ENCODE data around the gene ATAD5.

DNA sequence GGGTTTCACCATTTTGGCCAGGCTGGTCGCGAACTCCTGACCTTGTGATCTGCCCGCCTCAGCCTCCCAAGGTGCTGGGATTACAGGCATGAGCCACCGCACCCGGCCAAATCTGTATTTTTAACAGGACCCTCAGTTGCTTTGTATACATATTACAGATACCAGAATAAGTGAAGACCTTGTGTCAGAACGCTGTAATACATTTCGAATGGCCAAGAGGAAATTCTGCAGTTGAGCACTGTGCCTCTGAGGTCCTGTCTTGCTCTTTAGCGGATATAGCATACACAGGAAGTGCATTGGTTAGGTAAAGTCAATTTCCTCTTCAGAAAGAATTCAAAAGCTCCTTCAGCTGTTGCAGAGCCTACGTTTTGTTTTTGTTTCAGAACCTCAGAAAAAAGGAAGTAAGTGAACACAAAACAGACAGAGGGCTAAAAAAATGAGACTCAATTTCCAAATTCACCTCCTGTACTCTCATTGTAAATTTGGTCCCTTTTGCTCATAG lies 22.9 kb upstream of the ATAD5 start:
- TF ChIP-seq, protein P1, sequence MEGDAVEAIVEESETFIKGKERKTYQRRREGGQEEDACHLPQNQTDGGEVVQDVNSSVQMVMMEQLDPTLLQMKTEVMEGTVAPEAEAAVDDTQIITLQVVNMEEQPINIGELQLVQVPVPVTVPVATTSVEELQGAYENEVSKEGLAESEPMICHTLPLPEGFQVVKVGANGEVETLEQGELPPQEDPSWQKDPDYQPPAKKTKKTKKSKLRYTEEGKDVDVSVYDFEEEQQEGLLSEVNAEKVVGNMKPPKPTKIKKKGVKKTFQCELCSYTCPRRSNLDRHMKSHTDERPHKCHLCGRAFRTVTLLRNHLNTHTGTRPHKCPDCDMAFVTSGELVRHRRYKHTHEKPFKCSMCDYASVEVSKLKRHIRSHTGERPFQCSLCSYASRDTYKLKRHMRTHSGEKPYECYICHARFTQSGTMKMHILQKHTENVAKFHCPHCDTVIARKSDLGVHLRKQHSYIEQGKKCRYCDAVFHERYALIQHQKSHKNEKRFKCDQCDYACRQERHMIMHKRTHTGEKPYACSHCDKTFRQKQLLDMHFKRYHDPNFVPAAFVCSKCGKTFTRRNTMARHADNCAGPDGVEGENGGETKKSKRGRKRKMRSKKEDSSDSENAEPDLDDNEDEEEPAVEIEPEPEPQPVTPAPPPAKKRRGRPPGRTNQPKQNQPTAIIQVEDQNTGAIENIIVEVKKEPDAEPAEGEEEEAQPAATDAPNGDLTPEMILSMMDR (IDR thresholded peaks at IDR 0.05): no peak
- no peak for TF ChIP-seq EZH2phosphoT487 (IDR thresholded peaks at IDR 0.05)
